ENCODE data around the gene SPRED1. TPM values are rescaled to one million over a fixed set of nuclear protein-coding genes. Genes with fewer than 3 reads are reported as not detected.

SPRED1 gene
- total RNA-seq, 4 donors from 2014 or later = 22.0 to 74.8 (median 35.9) TPM

GRCh38 chr15:38406436-38406835, 153.8 kb downstream of the SPRED1 start:
- no peak for DNase-seq (ENCODE audit: low spot score)
- TF ChIP-seq CTCF (IDR thresholded peaks at IDR 0.05) = no peak
- no peak for ATAC-seq (ENCODE audit: low FRiP score)

Other genes with a start within 250 kb of the SPRED1 start
- 10 to 100 TPM in 2 of 4 donors, 1 to 10 TPM in 2; 7.6 to 18.3 (median 10.7) TPM for gene FAM98B, start 201.3 kb downstream of the SPRED1 start, total RNA-seq